Lower lobe of right lung (tissue), 2 donors: ENCODE measurements around the gene NR6A1. TPM values are rescaled to one million over a fixed set of nuclear protein-coding genes. Genes with fewer than 3 reads are reported as not detected.

Experiments
- ATAC-seq, 2 donors: fragments of 200-7000 bp; cut with Tn5 transposase; one replicate each; pipeline ENCODE4 v1.9.1; 2020 to 2022; ENCODE audit warnings: mild to moderate bottlenecking in 2 of 2, moderate library complexity in 2 of 2
- DNase-seq: peaks from one replicate; pipeline ENCODE4 v3.0.0-alpha.2; 2020
- H3K27ac ChIP-seq: fragments of 200-600 bp; one replicate; pipeline ENCODE4 v1.8.0; 2022
- H3K27me3 ChIP-seq: fragments of 200-600 bp; one replicate; pipeline ENCODE4 v1.8.0; 2022; ENCODE audit warnings: low read depth
- H3K36me3 ChIP-seq: fragments of 200-600 bp; one replicate; pipeline ENCODE4 v1.8.0; 2022; ENCODE audit warnings: mild to moderate bottlenecking
- H3K4me1 ChIP-seq: fragments of 200-600 bp; one replicate; pipeline ENCODE4 v1.8.0; 2022
- H3K4me3 ChIP-seq: fragments of 200-600 bp; one replicate; pipeline ENCODE4 v1.8.0; 2022; ENCODE audit warnings: mild to moderate bottlenecking
- H3K9me3 ChIP-seq: fragments of 200-600 bp; one replicate; pipeline ENCODE4 v1.8.0; 2022
- CTCF ChIP-seq: fragments of 200-600 bp; IDR thresholded peaks from one replicate; pipeline ENCODE4 v1.8.0; 2022; ENCODE audit warnings: antibody characterized with exemption, mild to moderate bottlenecking
- intact Hi-C: fragments of 100-400 bp; cut with DNase I; formaldehyde crosslinking; loops from one replicate; pipeline ENCODE4 v1.11.0; 2022
- total RNA-seq: library from RNA; stranded (reverse); fragmentation: NEBNext Ultra II Directional; extraction: Animal tissue kit (Norgen Biotek cat#: 25700); gene quantifications from one replicate; pipeline ENCODE4 v1.2.1, GENCODE V29; 2021
- donor health status: DM: no; HTN: yes; CAD: no; lungs with severe emphysema.

Gene NR6A1
- total RNA-seq, 1 donor from 2014 or later = 4.5 TPM

DNA sequence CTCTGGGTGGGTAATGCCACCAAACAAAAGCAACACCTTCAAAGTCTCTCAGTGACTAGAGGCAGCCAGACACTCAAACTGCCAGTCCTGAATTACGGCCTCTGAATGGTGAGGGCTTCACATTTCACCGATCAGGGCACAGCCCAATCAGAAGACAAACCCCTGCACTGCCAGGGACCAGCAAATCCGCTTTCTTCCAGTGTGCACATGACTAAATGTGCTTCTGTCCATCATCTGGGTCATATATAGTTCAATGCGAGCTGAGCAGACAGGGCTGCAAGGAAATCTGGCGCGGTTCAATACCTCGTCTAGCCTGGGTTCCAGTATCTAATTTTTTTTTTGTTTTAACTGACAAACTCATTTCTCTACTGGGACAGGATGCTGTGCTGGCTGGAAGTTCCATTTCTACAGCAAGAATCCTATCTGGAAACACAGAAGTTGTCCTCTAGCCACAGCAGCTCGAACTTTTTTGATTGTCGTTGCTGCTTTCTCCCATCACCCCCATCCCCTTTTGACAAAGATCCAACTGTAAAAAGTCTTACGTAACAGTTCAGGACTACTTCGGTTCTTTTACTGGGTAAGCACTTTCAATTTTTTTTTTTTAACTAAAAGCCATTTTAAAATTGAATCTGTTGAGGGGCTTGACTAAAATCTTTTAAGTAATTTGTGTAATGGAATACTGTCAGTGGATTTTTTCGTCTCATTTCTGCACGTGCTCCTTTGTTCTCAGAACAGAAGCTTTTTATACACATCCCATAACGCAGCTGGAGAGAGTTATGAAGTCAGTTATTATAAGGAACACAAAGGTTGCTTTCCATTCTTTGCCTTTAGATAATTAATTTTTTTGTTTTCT is 112.7 kb downstream of the NR6A1 start:
- peak overlapping the region; percentile 60 for H3K4me3 ChIP-seq
- no peaks in the 10 kb centered on the region for H3K9me3 ChIP-seq
- TF ChIP-seq CTCF = no peak
- H3K27me3 ChIP-seq = no peaks in the 10 kb centered on the region
- H3K36me3 ChIP-seq = no peaks in the 10 kb centered on the region
- peak; percentile 67 for DNase-seq
- peak; percentile 93 to 96 for ATAC-seq
- peak overlapping the region; percentile 79 for H3K27ac ChIP-seq
- H3K4me1 ChIP-seq = peaks cover 16% of the 10 kb centered on the region
- intact Hi-C loops = no loop called here

DNA sequence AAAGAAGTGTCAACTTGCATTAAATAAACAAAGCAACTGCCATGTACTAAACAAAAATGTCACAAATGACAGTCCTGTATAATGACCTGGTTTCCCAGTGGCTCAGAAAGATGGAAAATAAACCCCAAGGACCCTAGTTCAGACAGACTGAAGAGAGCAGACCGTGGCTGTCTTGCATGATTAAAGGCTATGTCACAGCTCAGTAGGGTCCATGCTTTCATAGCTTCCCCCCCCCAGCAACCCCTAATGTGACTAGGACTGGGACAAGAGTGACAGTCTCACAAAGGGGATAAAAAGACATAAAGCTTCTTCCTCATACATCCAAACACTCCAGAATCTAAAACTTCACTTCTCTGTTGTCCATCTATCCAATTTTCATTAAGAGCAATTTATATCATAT is 113.6 kb downstream of the NR6A1 start:
- peak overlapping the region; percentile 79 for H3K27ac ChIP-seq
- DNase-seq (no peak), ATAC-seq (no peak)
- TF ChIP-seq CTCF = no peak
- H3K4me3 ChIP-seq = no peak overlapping the region
- H3K9me3 ChIP-seq = no peaks in the 10 kb centered on the region
- H3K27me3 ChIP-seq = no peaks in the 10 kb centered on the region
- intact Hi-C loops = no loop called here
- H3K4me1 ChIP-seq = peaks cover 9% of the 10 kb centered on the region
- no peaks in the 10 kb centered on the region for H3K36me3 ChIP-seq

GRCh38 chr9:124654431-124654830 is 116.7 kb downstream of the NR6A1 start:
- H3K4me3 ChIP-seq = no peak overlapping the region
- ATAC-seq (no peak), DNase-seq (no peak)
- peaks cover 6% of the 10 kb centered on the region for H3K4me1 ChIP-seq
- intact Hi-C loops = no loop called here
- H3K9me3 ChIP-seq = no peaks in the 10 kb centered on the region
- H3K27ac ChIP-seq = no peak overlapping the region
- H3K36me3 ChIP-seq = no peaks in the 10 kb centered on the region
- no peak for TF ChIP-seq CTCF
- no peaks in the 10 kb centered on the region for H3K27me3 ChIP-seq

DNA sequence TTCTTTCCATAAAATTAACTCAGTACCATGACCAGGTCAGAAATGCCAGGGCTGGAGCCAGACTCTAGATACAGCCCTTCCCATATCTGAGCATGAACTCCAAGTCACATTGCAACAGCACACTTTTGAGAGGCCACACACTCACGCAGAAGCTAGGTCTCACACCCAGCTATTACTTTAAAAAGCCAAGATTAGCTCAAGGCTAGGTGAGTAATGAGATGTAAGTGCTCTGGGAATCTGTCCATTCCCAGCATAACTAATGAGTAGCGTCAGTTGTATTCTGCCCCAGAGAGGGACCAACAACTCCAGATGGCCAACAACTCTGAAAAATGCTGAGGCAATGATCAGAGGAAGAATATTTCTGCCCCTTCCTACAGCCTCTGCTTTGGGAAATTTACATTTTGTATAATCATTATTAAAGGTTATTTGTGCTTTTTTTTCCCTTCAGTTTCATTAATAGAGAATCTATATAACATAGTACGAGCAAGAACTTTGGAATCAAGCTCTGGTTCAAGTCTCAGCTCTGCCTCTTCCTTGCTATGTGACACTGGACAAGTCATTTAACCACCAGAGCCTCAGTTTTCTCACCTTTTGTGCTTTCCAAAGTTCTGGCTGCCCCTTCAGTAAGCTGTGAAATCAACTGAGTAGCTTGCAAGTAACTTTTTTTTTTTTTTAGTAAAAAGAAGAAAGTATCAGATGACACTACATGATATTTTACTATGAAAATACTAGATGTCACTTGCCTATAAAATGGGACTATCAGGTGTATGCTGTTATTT is 118.3 kb downstream of the NR6A1 start:
- Histone ChIP-seq H3K27me3 (no peaks in the 10 kb centered on the region), H3K36me3 (no peaks in the 10 kb centered on the region), H3K4me1 (peaks cover 5% of the 10 kb centered on the region), H3K27ac (peak overlapping the region; percentile 38), H3K4me3 (no peak overlapping the region), H3K9me3 (no peaks in the 10 kb centered on the region)
- ATAC-seq (peak; percentile 94 to 96), DNase-seq (no peak)
- intact Hi-C loops = no loop called here
- TF ChIP-seq CTCF = no peak

- Histone ChIP-seq H3K27ac (peak overlapping the region; percentile 38), H3K9me3 (no peaks in the 10 kb centered on the region), H3K4me3 (no peak overlapping the region), H3K27me3 (no peaks in the 10 kb centered on the region), H3K4me1 (peaks cover 5% of the 10 kb centered on the region), H3K36me3 (no peaks in the 10 kb centered on the region)
- DNase-seq (no peak), ATAC-seq (peak in 1 of 2 donors; percentile 10)
- intact Hi-C loops = no loop called here
- no peak for TF ChIP-seq CTCF
Observed at GRCh38 chr9:124652203-124652602, 118.9 kb downstream of the NR6A1 start.
